Posterior cingulate gyrus (tissue), 11 donors: ENCODE measurements around the gene GFRA1.
A peak's percentile ranks its signal among the peaks of the same experiment; 100 is the strongest.

ENCODE experiments used
- DNase-seq, 10 donors: peaks; one replicate each; pipeline versions ENCODE4 v3.0.0 to v3.0.0-alpha.2; 2020 to 2021; ENCODE audit warnings: mixed read lengths in 3 of 10
- intact Hi-C: fragments of 100-400 bp; cut with DNase I; formaldehyde crosslinking; loops from one replicate; pipeline ENCODE4 v1.15.1; 2023

Gene GFRA1

DNA sequence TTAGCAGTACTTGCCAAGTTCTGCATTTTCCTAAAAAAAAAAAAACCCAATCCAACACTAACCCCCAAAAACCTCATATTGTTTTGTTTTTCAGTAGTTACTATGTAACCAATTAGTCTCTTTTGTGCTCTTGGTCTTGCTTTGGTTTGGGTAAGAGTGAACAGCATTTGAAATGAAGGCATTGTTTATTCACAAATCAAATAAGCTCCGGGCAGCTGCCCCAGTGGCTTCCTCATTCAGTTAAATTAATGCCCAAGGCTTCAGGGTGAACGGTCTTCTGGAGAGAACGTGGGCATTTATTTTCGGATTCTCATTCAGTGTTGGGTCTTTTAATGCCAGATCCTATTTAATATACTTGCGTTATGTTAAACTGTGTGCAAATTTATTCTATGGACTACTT, 108.7 kb downstream of the GFRA1 start:
- intact Hi-C loops, result no loop called here
- DNase-seq, result peak in 1 of 10 donors; percentile 19

- DNase-seq, result peak in 1 of 10 donors; percentile 13
- intact Hi-C loops, result no loop called here
Observed at GRCh38 chr10:116163333-116164131, 109.5 kb downstream of the GFRA1 start.

DNA sequence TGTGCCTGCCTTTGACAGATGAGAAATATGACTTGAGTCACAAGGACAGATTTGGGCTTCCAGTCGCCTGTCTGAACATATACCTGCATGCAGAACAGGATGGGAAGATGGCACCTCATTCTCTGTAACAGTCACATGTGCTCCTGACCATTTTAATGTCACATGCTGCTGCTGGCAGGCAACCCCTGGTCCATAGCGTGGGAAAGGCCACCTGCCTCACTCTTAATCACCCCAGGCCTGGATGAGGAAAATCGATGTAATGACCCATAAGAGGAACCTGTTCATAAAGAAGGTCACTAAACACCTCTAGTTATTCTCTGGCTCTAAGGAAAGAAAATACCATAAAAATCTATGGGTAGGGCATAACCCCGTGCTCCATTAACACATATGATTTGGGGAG, 110.2 kb downstream of the GFRA1 start:
- no peak for DNase-seq
- intact Hi-C loops, result no loop called here

- DNase-seq, result no peak
- intact Hi-C loops, result no loop called here
Observed at GRCh38 chr10:116160271-116160670, 112.7 kb downstream of the GFRA1 start.

DNA sequence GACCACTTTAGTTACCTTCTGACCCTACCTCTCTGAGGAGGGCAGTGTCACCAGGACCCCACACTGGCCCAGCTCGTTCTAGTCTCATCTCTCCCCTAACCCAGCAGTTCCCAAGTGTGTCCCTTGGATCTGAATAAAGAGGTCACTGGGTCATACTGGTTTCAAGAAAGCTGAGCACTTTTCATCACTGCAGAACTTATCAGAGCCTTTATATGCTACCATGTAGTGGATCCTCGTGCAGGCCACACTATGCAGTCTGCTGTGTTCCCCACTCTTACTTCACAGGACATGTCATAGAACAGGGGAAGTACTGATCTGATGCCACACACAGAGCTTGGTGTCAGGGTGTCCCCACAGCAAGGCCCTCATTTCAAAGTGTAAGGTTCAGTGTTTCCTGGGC, 113.8 kb downstream of the GFRA1 start:
- no peak for DNase-seq
- intact Hi-C loops, result no loop called here

GRCh38 chr10:116158036-116158435, 115.0 kb downstream of the GFRA1 start:
- DNase-seq, result no peak
- intact Hi-C loops, result no loop called here

DNA sequence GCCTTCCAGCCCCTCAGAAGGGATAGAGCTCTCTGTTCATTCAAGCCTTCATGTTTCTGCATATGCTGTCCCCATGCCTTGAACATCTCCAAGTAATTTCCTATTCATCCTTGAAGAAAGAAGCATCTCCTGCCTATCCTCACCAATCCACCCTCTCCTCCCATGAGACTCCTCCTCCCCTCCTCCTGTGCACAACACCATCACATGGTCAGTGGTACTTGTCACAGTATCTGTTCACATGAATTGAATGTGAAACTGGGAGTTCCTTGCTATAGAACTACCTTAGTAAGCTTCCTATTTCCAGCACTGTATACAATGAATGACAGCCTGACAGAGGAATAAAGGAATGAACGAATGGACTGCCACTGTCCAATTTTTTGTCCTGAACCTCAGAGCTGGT, 115.5 kb downstream of the GFRA1 start:
- DNase-seq, result no peak
- intact Hi-C loops, result no loop called here

- intact Hi-C loops, result no loop called here
- no peak for DNase-seq
Observed at GRCh38 chr10:116156819-116157218, 116.2 kb downstream of the GFRA1 start.

- intact Hi-C loops, result no loop called here
- no peak for DNase-seq
Observed at GRCh38 chr10:116155191-116155590, 117.8 kb downstream of the GFRA1 start.

- intact Hi-C loops, result no loop called here
- DNase-seq, result no peak
Observed at GRCh38 chr10:116154651-116155050, 118.4 kb downstream of the GFRA1 start.

DNA sequence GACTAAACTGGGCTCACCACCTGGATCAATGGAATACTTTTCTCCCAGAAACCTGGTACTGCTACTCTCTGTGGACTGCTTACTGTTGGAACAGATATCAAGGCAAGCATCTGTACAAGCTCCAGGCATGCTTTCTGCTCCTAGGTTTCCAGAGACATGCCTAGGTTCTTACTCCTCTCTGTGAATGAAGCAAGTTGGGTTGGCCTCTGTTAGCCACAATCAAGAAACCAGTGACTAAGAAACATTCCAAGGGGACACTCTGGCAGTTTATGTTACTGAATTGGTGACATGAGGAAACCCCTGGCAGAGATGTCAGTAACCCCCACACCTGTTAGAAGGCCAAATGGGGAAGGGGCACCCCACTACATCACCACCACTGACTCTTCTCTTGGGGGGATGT, 121.9 kb downstream of the GFRA1 start:
- intact Hi-C loops, result no loop called here
- DNase-seq, result no peak

GRCh38 chr10:116150606-116151005, 122.4 kb downstream of the GFRA1 start:
- intact Hi-C loops, result no loop called here

GRCh38 chr10:116147147-116147905, 125.7 kb downstream of the GFRA1 start:
- intact Hi-C loops, result no loop called here
- no peak for DNase-seq

More at GRCh38 chr10:116150606-116151005, 122.4 kb downstream of the GFRA1 start:
- no peak for DNase-seq

GRCh38 chr10:116146372-116147140, 126.5 kb downstream of the GFRA1 start:
- no peak for DNase-seq
- intact Hi-C loops, result no loop called here

DNA sequence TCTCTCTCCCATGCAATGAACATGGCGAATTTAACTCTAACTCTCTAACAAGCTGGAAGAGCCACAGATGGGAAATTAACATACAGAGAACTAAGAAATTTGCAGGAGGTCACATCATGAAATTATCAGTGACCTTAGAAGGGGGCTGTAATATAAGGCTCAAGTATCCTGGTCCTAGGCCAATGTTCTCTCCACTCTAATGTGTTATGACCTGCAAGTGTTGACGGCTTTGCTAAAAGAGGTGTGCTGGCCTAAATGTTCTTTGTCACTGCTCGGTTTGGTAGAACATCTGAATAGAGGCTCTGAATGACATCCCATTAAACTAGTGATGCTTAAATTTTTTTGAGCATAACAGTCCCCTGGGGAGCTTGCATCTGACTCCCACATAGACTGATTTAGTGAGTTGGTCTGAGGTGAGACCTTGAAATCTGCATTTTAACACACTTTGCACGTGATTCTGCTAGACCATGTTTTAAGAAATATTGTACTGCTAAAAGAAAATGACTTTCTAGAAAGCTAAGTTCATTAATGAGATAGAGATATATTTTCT, 129.3 kb downstream of the GFRA1 start:
- intact Hi-C loops, result no loop called here
- DNase-seq, result no peak

DNA sequence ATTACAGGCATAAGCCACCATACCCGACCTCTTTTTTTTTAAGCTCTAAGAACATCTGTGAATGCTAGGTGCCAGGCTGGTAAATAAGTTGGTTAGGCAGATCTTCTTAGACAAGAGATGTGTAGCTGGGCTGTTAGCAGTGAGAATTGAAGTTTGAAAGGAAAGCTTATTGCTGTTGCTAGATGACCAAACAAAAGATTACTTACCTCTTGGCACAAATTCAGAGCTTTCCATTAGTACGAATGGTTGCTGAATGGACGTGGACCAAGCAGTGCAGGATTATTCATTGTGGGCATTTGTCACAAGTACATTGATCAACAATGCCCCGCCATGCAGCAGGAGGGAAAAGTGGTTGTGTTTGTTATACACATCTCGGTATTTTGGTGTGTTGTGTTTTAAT, 131.2 kb downstream of the GFRA1 start:
- DNase-seq, result no peak
- intact Hi-C loops, result no loop called here

DNA sequence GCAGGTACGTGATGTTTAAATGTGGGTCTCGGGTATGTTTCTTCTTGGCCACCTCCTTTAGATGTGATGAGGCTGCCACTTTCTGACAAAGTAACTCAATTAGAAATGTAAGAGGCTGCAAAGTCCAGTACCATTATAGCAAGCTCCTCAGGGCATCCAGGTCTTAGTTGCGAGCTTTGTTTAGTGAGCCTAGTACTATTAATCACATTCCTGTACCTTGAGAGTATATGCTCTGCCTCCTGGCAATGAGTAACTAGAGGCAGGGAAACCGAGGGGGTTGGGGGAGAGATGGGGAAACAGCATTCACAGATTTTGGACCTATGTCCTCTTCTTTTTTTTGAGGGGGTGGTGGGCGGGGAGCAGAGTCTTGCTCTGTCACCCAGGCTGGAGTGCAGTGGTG, 131.8 kb downstream of the GFRA1 start:
- intact Hi-C loops, result no loop called here
- no peak for DNase-seq

GRCh38 chr10:116139886-116140285, 133.1 kb downstream of the GFRA1 start:
- DNase-seq, result no peak
- intact Hi-C loops, result no loop called here

DNA sequence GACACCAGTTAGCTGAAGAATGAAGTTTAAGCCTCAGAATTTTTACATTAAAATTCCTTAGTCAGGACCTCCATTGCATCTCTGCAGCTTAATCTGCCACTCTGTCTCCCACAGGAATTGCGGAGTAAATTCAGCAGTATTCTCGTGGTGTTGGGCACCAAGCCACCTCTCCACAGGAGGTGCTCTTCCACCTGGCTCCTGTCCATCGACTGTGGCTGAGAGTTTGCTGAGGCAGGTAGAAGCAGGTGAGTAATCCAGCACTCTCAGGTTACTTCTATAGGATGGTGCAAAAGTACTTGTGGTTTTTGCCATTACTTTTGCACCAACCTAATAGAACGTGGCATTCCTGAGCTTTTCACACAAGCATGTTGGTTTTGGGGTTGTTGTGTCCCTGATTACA, 134.1 kb downstream of the GFRA1 start:
- no peak for DNase-seq
- intact Hi-C loops, result no loop called here

GRCh38 chr10:116136261-116136660, 136.7 kb downstream of the GFRA1 start:
- intact Hi-C loops, result no loop called here
- DNase-seq, result no peak

GRCh38 chr10:116134322-116134721, 138.7 kb downstream of the GFRA1 start:
- intact Hi-C loops, result no loop called here
- DNase-seq, result no peak
